D721Med (cell line): ENCODE measurements around the gene MMP8.
A peak's percentile ranks its signal among the peaks of the same experiment; 100 is the strongest.

ENCODE experiments used
- DNase-seq: peaks from one replicate; pipeline ENCODE4 v3.0.0; 2011; ENCODE audit warnings: low spot score; ENCODE audit not compliant: insufficient read length
- FAIRE-seq: peaks from 2 replicates; lab custom pipeline; 2011; peaks lifted over from hg19 to GRCh38; lab: Jason Lieb, UNC
- TF ChIP-seq, protein P1 (sequence below): IDR thresholded peaks from 2 replicates; pipeline ENCODE4 v1.5.1; 2012; ENCODE audit warnings: mild to moderate bottlenecking, control low read depth; ENCODE audit not compliant: insufficient read depth; ENCODE audit errors: missing control alignments

Gene MMP8

DNA sequence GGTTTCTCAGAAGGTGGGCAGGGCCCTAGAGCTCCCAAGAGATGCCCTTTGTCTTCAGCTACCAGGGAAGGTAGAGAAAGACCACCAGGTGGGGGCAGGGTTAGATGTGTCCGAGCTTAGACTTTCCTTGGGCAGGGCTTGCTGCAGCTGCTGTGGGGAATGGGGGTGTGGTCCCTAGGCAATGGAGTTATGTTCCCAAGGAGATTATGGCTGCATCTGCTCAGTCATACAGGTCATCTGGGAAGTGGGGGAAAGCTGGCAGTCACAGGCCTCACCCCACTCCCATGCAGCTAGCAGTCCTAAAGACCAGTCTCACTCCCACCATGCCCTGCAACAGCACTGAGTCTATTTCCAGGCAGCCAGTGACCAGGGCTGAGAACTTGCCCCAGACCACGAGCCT lies 48.7 kb downstream of the MMP8 start:
- TF ChIP-seq, protein P1, sequence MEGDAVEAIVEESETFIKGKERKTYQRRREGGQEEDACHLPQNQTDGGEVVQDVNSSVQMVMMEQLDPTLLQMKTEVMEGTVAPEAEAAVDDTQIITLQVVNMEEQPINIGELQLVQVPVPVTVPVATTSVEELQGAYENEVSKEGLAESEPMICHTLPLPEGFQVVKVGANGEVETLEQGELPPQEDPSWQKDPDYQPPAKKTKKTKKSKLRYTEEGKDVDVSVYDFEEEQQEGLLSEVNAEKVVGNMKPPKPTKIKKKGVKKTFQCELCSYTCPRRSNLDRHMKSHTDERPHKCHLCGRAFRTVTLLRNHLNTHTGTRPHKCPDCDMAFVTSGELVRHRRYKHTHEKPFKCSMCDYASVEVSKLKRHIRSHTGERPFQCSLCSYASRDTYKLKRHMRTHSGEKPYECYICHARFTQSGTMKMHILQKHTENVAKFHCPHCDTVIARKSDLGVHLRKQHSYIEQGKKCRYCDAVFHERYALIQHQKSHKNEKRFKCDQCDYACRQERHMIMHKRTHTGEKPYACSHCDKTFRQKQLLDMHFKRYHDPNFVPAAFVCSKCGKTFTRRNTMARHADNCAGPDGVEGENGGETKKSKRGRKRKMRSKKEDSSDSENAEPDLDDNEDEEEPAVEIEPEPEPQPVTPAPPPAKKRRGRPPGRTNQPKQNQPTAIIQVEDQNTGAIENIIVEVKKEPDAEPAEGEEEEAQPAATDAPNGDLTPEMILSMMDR = no peak
- FAIRE-seq (no peak), DNase-seq (no peak)

DNA sequence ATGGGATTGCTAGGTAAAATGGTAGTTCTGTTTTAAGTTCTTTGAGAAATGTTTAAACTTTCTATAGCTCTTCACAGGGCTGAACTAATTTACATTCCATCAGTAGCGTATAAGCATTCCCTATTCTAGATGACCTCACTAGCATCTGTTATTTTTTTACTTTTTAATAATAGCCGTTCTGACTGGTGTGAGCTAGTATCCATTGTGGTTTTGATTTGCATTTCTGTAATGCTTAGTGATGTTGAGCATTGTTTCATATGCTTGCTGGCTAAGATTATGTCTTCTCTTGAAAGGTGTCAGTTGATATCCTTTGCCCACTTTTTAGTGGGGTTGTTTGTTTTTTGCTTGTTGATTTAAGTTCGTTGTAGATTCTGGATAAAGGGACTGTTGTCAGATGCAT lies 55.1 kb downstream of the MMP8 start:
- no peak for FAIRE-seq

DNA sequence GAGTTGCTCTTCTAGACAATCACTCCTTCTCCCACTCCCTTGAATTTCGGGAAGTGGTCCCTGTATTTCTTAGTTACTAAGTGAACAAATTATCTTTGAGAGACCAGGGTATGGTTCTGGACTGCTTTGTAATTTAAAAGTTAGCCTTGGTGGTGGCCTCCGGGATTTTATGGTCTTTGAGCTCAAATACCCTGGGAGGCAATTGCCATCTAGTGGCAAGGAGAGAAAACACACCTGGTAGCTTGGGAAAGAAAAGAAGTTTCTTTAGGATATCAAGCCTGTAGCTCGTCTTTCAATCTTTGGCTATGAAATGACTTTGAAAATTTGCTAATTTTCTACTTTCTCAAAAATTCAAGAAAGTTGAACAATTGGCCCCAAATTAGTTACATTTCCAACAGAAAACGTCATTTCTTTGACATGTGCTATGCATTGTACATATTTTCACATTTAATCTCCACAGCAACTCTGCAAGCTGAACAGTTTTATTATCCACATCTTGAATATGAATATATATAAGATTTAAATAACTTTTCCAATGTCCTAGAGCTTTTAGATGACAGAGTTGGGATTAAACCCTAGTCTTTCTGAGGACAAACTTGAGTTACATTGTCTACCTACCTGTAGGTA lies 58.3 kb downstream of the MMP8 start:
- no peak for FAIRE-seq
- no peak for DNase-seq
- TF ChIP-seq, protein P1 = peak; percentile 87

More for the DNA sequence above, 55.1 kb downstream of the MMP8 start:
- TF ChIP-seq, protein P1 = no peak
- DNase-seq = no peak

DNA sequence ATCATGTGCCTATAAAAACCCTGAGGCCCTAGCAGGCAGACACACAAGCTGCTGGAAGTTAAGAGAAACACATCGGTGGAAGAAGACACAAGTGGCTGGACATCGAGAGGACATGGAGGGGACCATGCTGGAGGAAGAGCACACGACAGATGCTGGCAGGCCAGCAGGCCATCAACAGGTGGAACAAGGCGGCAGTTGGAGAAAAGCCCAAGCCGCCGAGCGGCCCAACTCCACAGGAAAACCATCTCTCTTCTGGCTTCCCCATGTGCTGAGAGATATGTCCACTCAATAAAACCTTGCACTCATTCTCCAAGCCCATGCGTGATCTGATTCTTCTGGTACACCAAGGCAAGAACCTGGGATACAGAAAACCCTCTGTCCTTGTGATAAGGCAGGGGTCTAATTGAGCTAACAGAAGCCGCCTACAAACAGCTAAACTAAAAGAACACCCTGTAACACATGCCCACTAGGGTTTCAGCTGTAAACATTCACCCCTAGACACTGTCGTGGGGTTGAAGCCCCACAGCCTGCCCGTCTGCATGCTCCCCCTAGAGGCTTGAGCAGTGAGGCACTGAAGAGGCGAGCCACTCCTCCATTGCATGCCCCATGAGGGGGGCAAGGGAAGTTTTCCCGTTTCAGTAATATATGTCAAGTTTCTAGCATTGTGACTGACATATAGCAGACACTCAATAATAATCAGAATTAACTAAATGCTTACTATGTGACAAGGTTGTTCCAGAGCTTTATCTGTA lies 60.6 kb downstream of the MMP8 start:
- no peak for FAIRE-seq
- TF ChIP-seq, protein P1 = peak; percentile 15
- no peak for DNase-seq

DNA sequence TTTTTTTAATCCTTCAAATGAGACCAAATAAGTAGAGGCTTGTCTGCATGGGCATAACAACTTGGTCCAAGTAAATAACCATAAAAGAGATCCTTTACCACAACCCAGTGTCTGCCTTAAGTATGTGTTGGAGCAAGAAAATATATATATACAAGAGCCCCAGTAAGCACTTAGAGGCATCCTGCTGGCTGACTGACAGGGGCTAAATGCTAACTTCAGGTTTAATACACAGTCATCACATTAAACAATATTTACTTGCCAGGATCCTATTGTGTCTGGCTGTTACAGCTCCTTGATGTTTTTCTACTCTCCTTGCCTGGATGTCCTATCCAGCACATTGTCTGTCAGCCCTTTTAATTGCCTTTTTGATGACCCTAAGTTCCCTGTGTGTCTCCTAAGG lies 62.1 kb downstream of the MMP8 start:
- FAIRE-seq = no peak
- TF ChIP-seq, protein P1 = no peak
- no peak for DNase-seq
